HepG2 (cell line): ENCODE results near the gene DGCR8. TPM values are rescaled to one million over a fixed set of nuclear protein-coding genes. Genes with fewer than 3 reads are reported as not detected.
A peak's percentile ranks its signal among the peaks of the same experiment; 100 is the strongest.

Source experiments
- ATAC-seq: fragments of 200-7000 bp; cut with Tn5 transposase; 3 replicates; pipeline ENCODE4 v1.9.1; 2020; ENCODE audit warnings: mild to moderate bottlenecking, moderate library complexity
- BruUV-seq: library from RNA; stranded (reverse); fragments of 400-500 nt; replicated peaks from 2 replicates; lab custom pipeline; 2021; lab: Mats Ljungman, UMichigan
- CTCF ChIA-PET: fragments of 300-600 bp; formaldehyde crosslinking; extraction: SDS; loops from one replicate; lab custom pipeline; 2021; ENCODE audit warnings: low total read pairs, inconsistent platforms, low intra/inter-chr PET ratio; lab: Yijun Ruan, JAX
- POLR2A ChIA-PET: fragments of 350-600 bp; sonication (Branson Sonifier 250); formaldehyde crosslinking; loops from one replicate; lab custom pipeline; 2020; ENCODE audit warnings: antibody characterized with exemption, inconsistent platforms; lab: Yijun Ruan, JAX
- DNase-seq: peaks from one replicate; pipeline ENCODE4 v3.0.0-alpha.2; 2015; ENCODE audit warnings: low spot score
- FAIRE-seq: peaks from 3 replicates; lab custom pipeline; 2011; peaks lifted over from hg19 to GRCh38; lab: Jason Lieb, UNC
- H2AFZ ChIP-seq: one replicate; pipeline ENCODE4 v1.6.1; 2011; ENCODE audit warnings: low read length, inconsistent platforms
- H3K27ac ChIP-seq: fragments of 300-600 bp; 3 replicates; pipeline ENCODE4 v1.8.0; 2011; ENCODE audit warnings: mixed run types, mild to moderate bottlenecking, mixed read lengths, low read length, inconsistent platforms; ENCODE audit not compliant: insufficient read depth; ENCODE audit errors: extremely low read length
- H3K27me3 ChIP-seq, 2 experiments: fragments of 200-600 bp in 1 of 2; 2 replicates in 1 of 2; 3 replicates in 1 of 2; pipeline versions ENCODE4 v1.6.0 to v1.8.0; 2011; ENCODE audit warnings: low read length in 2 of 2, mild to moderate bottlenecking in 2 of 2, moderate library complexity in 2 of 2, inconsistent platforms in 1 of 2; ENCODE audit not compliant: insufficient read depth in 2 of 2, control insufficient read depth in 1 of 2
- H3K36me3 ChIP-seq, 2 experiments: fragments of 200-600 bp in 1 of 2; replicated peaks in 1 of 2; 2 replicates in 1 of 2; 3 replicates in 1 of 2; pipeline versions ENCODE4 v1.5.1 to v1.8.0; 2011; ENCODE audit warnings: low read length in 2 of 2, inconsistent platforms in 1 of 2; ENCODE audit not compliant: insufficient read depth in 2 of 2, control insufficient read depth in 1 of 2
- H3K4me1 ChIP-seq: 2 replicates; pipeline ENCODE4 v1.5.1; 2012; ENCODE audit warnings: low read length, inconsistent platforms; ENCODE audit not compliant: insufficient read depth
- H3K4me2 ChIP-seq: 2 replicates; pipeline ENCODE4 v1.6.0; 2011; ENCODE audit warnings: low read depth, low read length, inconsistent platforms
- H3K4me3 ChIP-seq, 3 experiments: fragments of 200-600 bp in 1 of 3; sonication (generic), shearing (Covaris generic) in 1 of 3; replicated peaks in 1 of 3; 2 replicates each; pipeline ENCODE4 v1.5.1; 2011 to 2016; ENCODE audit warnings: low read length in 3 of 3, inconsistent platforms in 2 of 3, low read depth in 2 of 3, mild to moderate bottlenecking in 2 of 3, control low read depth in 1 of 3, mixed read lengths in 1 of 3; ENCODE audit not compliant: insufficient read depth in 1 of 3
- H3K79me2 ChIP-seq: one replicate; pipeline ENCODE4 v1.6.1; 2011; ENCODE audit warnings: low read length, inconsistent platforms; ENCODE audit not compliant: insufficient read depth
- H3K9ac ChIP-seq: 2 replicates; pipeline ENCODE4 v1.6.0; 2011; ENCODE audit warnings: mild to moderate bottlenecking, low read depth, low read length, inconsistent platforms; ENCODE audit not compliant: insufficient read depth
- H3K9me3 ChIP-seq: 2 replicates; pipeline ENCODE4 v1.5.1; 2012; ENCODE audit warnings: mild to moderate bottlenecking, low read length
- H4K20me1 ChIP-seq: 2 replicates; pipeline ENCODE4 v1.6.0; 2011; ENCODE audit warnings: inconsistent platforms, mild to moderate bottlenecking, low read length, moderate library complexity; ENCODE audit not compliant: insufficient read depth
- CTCF ChIP-seq: sonication (generic); formaldehyde crosslinking; IDR thresholded peaks from 2 replicates; pipeline ENCODE4 v1.5.0; 2020; ENCODE audit warnings: mild to moderate bottlenecking, missing genetic modification reagents, moderate library complexity
- FOXK1 ChIP-seq: sonication (generic); formaldehyde crosslinking; IDR thresholded peaks from 2 replicates; pipeline ENCODE4 v1.4.0; 2020; ENCODE audit warnings: low read depth, missing genetic modification reagents, borderline replicate concordance
- HNF4A ChIP-seq: sonication (generic); formaldehyde crosslinking; IDR thresholded peaks from 2 replicates; pipeline ENCODE4 v1.4.0; 2020; ENCODE audit warnings: missing genetic modification reagents
- ZBTB33 ChIP-seq: sonication (generic); formaldehyde crosslinking; IDR thresholded peaks from 2 replicates; pipeline ENCODE4 v1.4.0; 2020; ENCODE audit warnings: missing genetic modification reagents
- ZBTB38 ChIP-seq: sonication (generic); formaldehyde crosslinking; IDR thresholded peaks from 2 replicates; pipeline ENCODE4 v1.5.1; 2020; ENCODE audit warnings: mild to moderate bottlenecking, missing genetic modification reagents
- ZNF30 ChIP-seq: sonication (generic); formaldehyde crosslinking; IDR thresholded peaks from 2 replicates; pipeline ENCODE4 v1.5.0; 2020; ENCODE audit warnings: mild to moderate bottlenecking, missing genetic modification reagents
- ZNF75D ChIP-seq: sonication (generic); formaldehyde crosslinking; IDR thresholded peaks from 2 replicates; pipeline ENCODE4 v1.8.1; 2023; ENCODE audit warnings: missing genetic modification reagents, mild to moderate bottlenecking, borderline replicate concordance
- WGBS: methylation state at CpG from one replicate; pipeline ENCODE4 v1.1.6; 2017; ENCODE audit warnings: low lambda C conversion rate; 5-methylcytosine and 5-hydroxymethylcytosine counted together
- in situ Hi-C: cut with HindIII; loops from 2 replicates; pipeline ENCODE4 v1.10.0; 2017; ENCODE audit warnings: low pct_unique_long_range_greater_than_20kb; ENCODE audit not compliant: extremely low pct_ligation_motif_present
- intact Hi-C: fragments of 100-400 bp; cut with micrococcal nuclease; formaldehyde crosslinking; loops from one replicate; pipeline ENCODE4 v1.10.0; 2022; ENCODE audit not compliant: unreplicated experiment
- polyA plus RNA-seq, 8 experiments: library from polyadenylated mRNA; depleted of rRNA in 3 of 8; stranded (reverse) in 7 of 8; unstranded in 1 of 8; fragments of >200 nt; fragmentation: Illumina TruSeq in 4 of 8; extraction: Trizol in 4 of 8; gene quantifications; 2 replicates each; pipeline versions ENCODE4 v1.2.1 to v1.2.3, GENCODE V29; 2011 to 2016; ENCODE audit warnings: low read depth in 4 of 8, missing spikeins in 1 of 8, mixed read lengths in 1 of 8; ENCODE audit not compliant: insufficient read depth in 1 of 8
- total RNA-seq, 5 experiments: library from RNA; depleted of rRNA; stranded (reverse); fragments of >200 nt; fragmentation: Illumina TruSeq; extraction: Trizol; gene quantifications; 2 replicates each; pipeline ENCODE4 v1.2.3, GENCODE V29; 2016; ENCODE audit warnings: low read depth in 1 of 5

DGCR8 gene
- total and polyA plus RNA-seq, 2 of the 13 experiments (the other 11 are each of a cell fraction or from before 2014, with no cell fraction given): 10.2 to 23.2 TPM

GRCh38 chr22:20102203-20102780 is 22.3 kb downstream of the DGCR8 start:
- no TSS peak for BruUV-seq
- no peak for FAIRE-seq

More at GRCh38 chr22:20102203-20102780, 22.3 kb downstream of the DGCR8 start:
- Histone ChIP-seq H3K4me1 (peaks cover 8% of the 10 kb centered on the region; the same call in 1 of the 2 replicates), H2AFZ (no peak overlapping the region), H3K27me3 (no peaks in the 10 kb centered on the region), H3K27ac (no peak overlapping the region), H3K4me3 (no peak overlapping the region), H3K9ac (no peak overlapping the region), H4K20me1 (no peaks in the 10 kb centered on the region), H3K79me2 (peaks cover 17% of the 10 kb centered on the region), H3K36me3 (peaks cover 45 to 88% of the 10 kb centered on the region in 2 experiments), H3K4me2 (no peak overlapping the region), H3K9me3 (no peaks in the 10 kb centered on the region)
- DNase-seq (no peak), ATAC-seq (peak; percentile 83)
- 86% methylated on average over 8 of the region's 12 CpGs for WGBS
- in situ Hi-C loops (no loop called here), intact Hi-C loops (no loop called here)
- 0 out of 2 replicates have a peak, but pooled peaks have one; percentile 26 for TF ChIP-seq ZBTB33 (CRISPR knock-in tag)
- TF ChIP-seq ZNF75D (CRISPR knock-in tag): no peak
- TF ChIP-seq HNF4A (CRISPR knock-in tag): peak; percentile 15; the same call in 1 of the 2 replicates
- no peak for TF ChIP-seq FOXK1 (CRISPR knock-in tag)
- TF ChIP-seq CTCF (CRISPR knock-in tag): 0 out of 2 replicates have a peak, but pooled peaks have one; percentile 6
- no peak for TF ChIP-seq ZNF30 (CRISPR knock-in tag)
- TF ChIP-seq ZBTB38 (CRISPR knock-in tag): peak; percentile 66; the same call in 1 of the 2 replicates
- CTCF ChIA-PET: no interaction called here
- POLR2A ChIA-PET: no interaction called here
